Measurements from ENCODE around the gene FAM78B.

FAM78B gene

GRCh38 chr1:166080967-166081870 lies 85.6 kb downstream of the FAM78B start:
- H3K4me3 ChIP-seq (ENCODE audit: low read length) = no peak overlapping the region
- no peak for DNase-seq (ENCODE audit: low read depth)
- TF ChIP-seq CTCF (IDR thresholded peaks at IDR 0.05; ENCODE audit: insufficient read depth, low read depth, low read length, missing control alignments) = no peak

GRCh38 chr1:166080277-166080966 lies 86.4 kb downstream of the FAM78B start:
- DNase-seq (ENCODE audit: low read depth) = no peak
- no peak for TF ChIP-seq CTCF (IDR thresholded peaks at IDR 0.05; ENCODE audit: insufficient read depth, low read depth, low read length, missing control alignments)
- H3K4me3 ChIP-seq (ENCODE audit: low read length) = no peak overlapping the region

GRCh38 chr1:166079276-166079675 lies 87.5 kb downstream of the FAM78B start:
- DNase-seq (ENCODE audit: low read depth) = no peak
- no peak for TF ChIP-seq CTCF (IDR thresholded peaks at IDR 0.05; ENCODE audit: insufficient read depth, low read depth, low read length, missing control alignments)
- H3K4me3 ChIP-seq (ENCODE audit: low read length) = no peak overlapping the region

GRCh38 chr1:166073489-166073888 lies 93.3 kb downstream of the FAM78B start:
- no peak overlapping the region for H3K4me3 ChIP-seq (ENCODE audit: low read length)
- no peak for DNase-seq (ENCODE audit: low read depth)
- no peak for TF ChIP-seq CTCF (IDR thresholded peaks at IDR 0.05; ENCODE audit: insufficient read depth, low read depth, low read length, missing control alignments)

- no peak overlapping the region for H3K4me3 ChIP-seq (ENCODE audit: low read length)
- DNase-seq (ENCODE audit: low read depth) = peak; percentile 2
- TF ChIP-seq CTCF (IDR thresholded peaks at IDR 0.05; ENCODE audit: insufficient read depth, low read depth, low read length, missing control alignments) = no peak
These were observed 97.4 kb downstream of the FAM78B start for GRCh38 chr1:166069390-166069789.

GRCh38 chr1:166066107-166066506 lies 100.7 kb downstream of the FAM78B start:
- DNase-seq (ENCODE audit: low read depth) = no peak
- H3K4me3 ChIP-seq (ENCODE audit: low read length) = no peak overlapping the region
- no peak for TF ChIP-seq CTCF (IDR thresholded peaks at IDR 0.05; ENCODE audit: insufficient read depth, low read depth, low read length, missing control alignments)

Measured in epithelial cell of esophagus (primary cell).